K562 (cell line): ENCODE measurements around the gene CHMP2A. TPM values are rescaled to one million over a fixed set of nuclear protein-coding genes. Genes with fewer than 3 reads are reported as not detected.
A peak's percentile ranks its signal among the peaks of the same experiment; 100 is the strongest.

Experiments used
- AFF4 ChIP-seq: sonication (generic); formaldehyde crosslinking; IDR thresholded peaks from 2 replicates; pipeline ENCODE4 v1.8.0; 2023; ENCODE audit warnings: mild to moderate bottlenecking, missing genetic modification reagents
- ARHGAP35 ChIP-seq: fragments of 450-650 bp; IDR thresholded peaks from 2 replicates; pipeline ENCODE4 v1.6.1; 2018; ENCODE audit not compliant: partially characterized antibody
- CCAR2 ChIP-seq: fragments of 200-400 bp; formaldehyde crosslinking; IDR thresholded peaks from 2 replicates; pipeline ENCODE4 v1.6.1; 2017; ENCODE audit warnings: mild to moderate bottlenecking, low read depth, low read length
- E2F5 ChIP-seq: sonication (generic); formaldehyde crosslinking; IDR thresholded peaks from 2 replicates; pipeline ENCODE4 v1.8.0; 2022; ENCODE audit warnings: mild to moderate bottlenecking, missing genetic modification reagents
- HDAC8 ChIP-seq: fragments of 450-650 bp; IDR thresholded peaks from 2 replicates; pipeline ENCODE4 v1.6.1; 2016; ENCODE audit warnings: mild to moderate bottlenecking, missing genetic modification characterization, moderate library complexity, missing compliant biosample characterization
- JUNB ChIP-seq: fragments of 450-650 bp; formaldehyde crosslinking; conservative IDR thresholded peaks from 2 replicates; pipeline ENCODE4 v1.4.0; 2020; ENCODE audit warnings: mild to moderate bottlenecking
- KDM4B ChIP-seq, 2 experiments: fragments of 450-650 bp in 1 of 2; sonication (generic) in 1 of 2; IDR thresholded peaks; 2 replicates each; pipeline ENCODE4 v1.6.1; 2016 to 2017; ENCODE audit warnings: borderline replicate concordance in 2 of 2, antibody characterized with exemption in 1 of 2, low read depth in 1 of 2, mild to moderate bottlenecking in 1 of 2
- KDM5B ChIP-seq: fragments of 200-600 bp; sonication (generic); IDR thresholded peaks from 2 replicates; pipeline ENCODE4 v1.6.1; 2012; ENCODE audit warnings: low read depth, mild to moderate bottlenecking, moderate library complexity, low read length, control low read depth, inconsistent platforms; ENCODE audit not compliant: insufficient replicate concordance
- MAFG ChIP-seq: fragments of 450-650 bp; conservative IDR thresholded peaks from 2 replicates; pipeline ENCODE4 v1.6.1; 2016; ENCODE audit warnings: missing genetic modification characterization, missing compliant biosample characterization
- MEF2A ChIP-seq: IDR thresholded peaks from 2 replicates; pipeline ENCODE4 v1.6.1; 2011; ENCODE audit warnings: low read depth, mild to moderate bottlenecking, low read length, moderate library complexity; ENCODE audit not compliant: control insufficient read depth
- MLLT1 ChIP-seq, 2 experiments: fragments of 450-650 bp; IDR thresholded peaks; 2 replicates each; pipeline ENCODE4 v1.6.1; 2016
- NELFE ChIP-seq: IDR thresholded peaks from 2 replicates; pipeline ENCODE4 v1.6.1; 2011; ENCODE audit warnings: mild to moderate bottlenecking; ENCODE audit not compliant: insufficient read depth, insufficient read length
- PHB ChIP-seq: fragments of 250-450 bp; sonication (Bioruptor Pico); IDR thresholded peaks from 2 replicates; pipeline ENCODE4 v1.5.0; 2021
- PPARD ChIP-seq: fragments of 250-450 bp; sonication (Bioruptor Pico); IDR thresholded peaks from 2 replicates; pipeline ENCODE4 v1.8.0; 2022; ENCODE audit warnings: inconsistent platforms, mild to moderate bottlenecking, moderate library complexity
- RB1 ChIP-seq: fragments of 450-650 bp; IDR thresholded peaks from 2 replicates; pipeline ENCODE4 v1.6.1; 2017; ENCODE audit warnings: low read depth, mild to moderate bottlenecking
- TAF7 ChIP-seq: fragments of 450-650 bp; IDR thresholded peaks from 2 replicates; pipeline ENCODE4 v1.6.1; 2016; ENCODE audit warnings: missing genetic modification characterization, missing compliant biosample characterization
- TFE3 ChIP-seq: fragments of 450-650 bp; formaldehyde crosslinking; IDR thresholded peaks from 2 replicates; pipeline ENCODE4 v1.4.0; 2020; ENCODE audit warnings: mild to moderate bottlenecking, mixed read lengths
- XRCC4 ChIP-seq: IDR thresholded peaks from one replicate; pipeline ENCODE4 v1.6.1; 2011; ENCODE audit not compliant: insufficient read depth, insufficient read length; ENCODE audit errors: extremely low read depth
- ZNF584 ChIP-seq: fragments of 200-800 bp; sonication (Bioruptor generic); IDR thresholded peaks from 2 replicates; pipeline ENCODE4 v1.6.1; 2016; ENCODE audit warnings: low read depth, mild to moderate bottlenecking, missing genetic modification characterization, missing compliant biosample characterization
- polyA plus RNA-seq, 8 experiments: library from polyadenylated mRNA; depleted of rRNA in 4 of 8; stranded (reverse) in 5 of 8; unstranded in 3 of 8; fragments of >200 nt; fragmentation: Nextera tagmentation in 2 of 8; fragmentation: Illumina TruSeq in 1 of 8; extraction: Ambion mirVana in 2 of 8; extraction: Trizol in 1 of 8; gene quantifications; 2 replicates each; pipeline versions ENCODE4 v1.2.1 to v1.2.3, GENCODE V29; 2011 to 2014; ENCODE audit warnings: inconsistent platforms in 1 of 8, missing spikeins in 1 of 8
- total RNA-seq, 7 experiments: library from RNA; depleted of rRNA in 6 of 7; stranded (reverse); fragments of >200 nt in 6 of 7; fragmentation: Illumina TruSeq in 2 of 7; extraction: Trizol in 2 of 7; gene quantifications; 2 replicates each; pipeline versions ENCODE4 v1.2.1 to v1.2.3, GENCODE V29; 2011 to 2021; ENCODE audit warnings: low replicate concordance in 1 of 7

CHMP2A gene
- total and polyA plus RNA-seq, 9 of the 15 experiments (the other 6 are each of a cell fraction or from before 2014, with no cell fraction given), result 57.6 to 159 (median 87.2) TPM

- no peak; the same call in 1 of the 2 replicates for TF ChIP-seq TFE3 (CRISPR knock-in tag)
- TF ChIP-seq ARHGAP35, result no peak
- peak; percentile 20; the same call in 1 of the 2 replicates for TF ChIP-seq MEF2A
- no peak for TF ChIP-seq CCAR2
- TF ChIP-seq KDM4B (IDR thresholded peaks at IDR 0.05; ENCODE audit: borderline replicate concordance in 2 of 2, low read depth in 1 of 2), result peak in 1 of 2 experiments; percentile 54; a peak in 1 of 4 replicates
- TF ChIP-seq MLLT1 (IDR thresholded peaks at IDR 0.05), result peak in 1 of 2 experiments; percentile 82; a peak in 2 of 4 replicates
- TF ChIP-seq AFF4 (CRISPR knock-in tag), result peak; percentile 90
- TF ChIP-seq XRCC4, result no peak
- TF ChIP-seq PPARD (CRISPR knock-in tag), result no peak
- no peak for TF ChIP-seq HDAC8 (tag)
- TF ChIP-seq RB1, result peak; percentile 94
- peak; percentile 86 for TF ChIP-seq MAFG (tag)
- TF ChIP-seq PHB (CRISPR knock-in tag), result no peak
- TF ChIP-seq ZNF584, result no peak
- TF ChIP-seq E2F5 (CRISPR knock-in tag), result 0 out of 2 replicates have a peak, but pooled peaks have one; percentile 42
- no peak for TF ChIP-seq KDM5B
- TF ChIP-seq TAF7 (tag), result no peak
- TF ChIP-seq JUNB (CRISPR knock-in tag), result no peak
- no peak for TF ChIP-seq NELFE
These were observed 26.6 kb upstream of the CHMP2A start (continued) for GRCh38 chr19:58581227-58582141.
